AG10803 (cell line): ENCODE data around the gene DISP2.

ENCODE experiments used
- DNase-seq: peaks from one replicate; pipeline ENCODE4 v3.0.0; 2010; ENCODE audit warnings: low read depth
- H3K4me3 ChIP-seq: 2 replicates; pipeline ENCODE4 v1.5.1; 2011; ENCODE audit warnings: mild to moderate bottlenecking, low read length, control low read depth
- TF ChIP-seq, protein P1 (sequence below): conservative IDR thresholded peaks from 2 replicates; pipeline ENCODE4 v1.5.1; 2011; ENCODE audit warnings: mild to moderate bottlenecking, low read length, control low read depth, inconsistent platforms

Gene DISP2

GRCh38 chr15:40365016-40365415 lies 7.0 kb downstream of the DISP2 start:
- TF ChIP-seq, protein P1, sequence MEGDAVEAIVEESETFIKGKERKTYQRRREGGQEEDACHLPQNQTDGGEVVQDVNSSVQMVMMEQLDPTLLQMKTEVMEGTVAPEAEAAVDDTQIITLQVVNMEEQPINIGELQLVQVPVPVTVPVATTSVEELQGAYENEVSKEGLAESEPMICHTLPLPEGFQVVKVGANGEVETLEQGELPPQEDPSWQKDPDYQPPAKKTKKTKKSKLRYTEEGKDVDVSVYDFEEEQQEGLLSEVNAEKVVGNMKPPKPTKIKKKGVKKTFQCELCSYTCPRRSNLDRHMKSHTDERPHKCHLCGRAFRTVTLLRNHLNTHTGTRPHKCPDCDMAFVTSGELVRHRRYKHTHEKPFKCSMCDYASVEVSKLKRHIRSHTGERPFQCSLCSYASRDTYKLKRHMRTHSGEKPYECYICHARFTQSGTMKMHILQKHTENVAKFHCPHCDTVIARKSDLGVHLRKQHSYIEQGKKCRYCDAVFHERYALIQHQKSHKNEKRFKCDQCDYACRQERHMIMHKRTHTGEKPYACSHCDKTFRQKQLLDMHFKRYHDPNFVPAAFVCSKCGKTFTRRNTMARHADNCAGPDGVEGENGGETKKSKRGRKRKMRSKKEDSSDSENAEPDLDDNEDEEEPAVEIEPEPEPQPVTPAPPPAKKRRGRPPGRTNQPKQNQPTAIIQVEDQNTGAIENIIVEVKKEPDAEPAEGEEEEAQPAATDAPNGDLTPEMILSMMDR = no peak
- H3K4me3 ChIP-seq = no peak overlapping the region

DNA sequence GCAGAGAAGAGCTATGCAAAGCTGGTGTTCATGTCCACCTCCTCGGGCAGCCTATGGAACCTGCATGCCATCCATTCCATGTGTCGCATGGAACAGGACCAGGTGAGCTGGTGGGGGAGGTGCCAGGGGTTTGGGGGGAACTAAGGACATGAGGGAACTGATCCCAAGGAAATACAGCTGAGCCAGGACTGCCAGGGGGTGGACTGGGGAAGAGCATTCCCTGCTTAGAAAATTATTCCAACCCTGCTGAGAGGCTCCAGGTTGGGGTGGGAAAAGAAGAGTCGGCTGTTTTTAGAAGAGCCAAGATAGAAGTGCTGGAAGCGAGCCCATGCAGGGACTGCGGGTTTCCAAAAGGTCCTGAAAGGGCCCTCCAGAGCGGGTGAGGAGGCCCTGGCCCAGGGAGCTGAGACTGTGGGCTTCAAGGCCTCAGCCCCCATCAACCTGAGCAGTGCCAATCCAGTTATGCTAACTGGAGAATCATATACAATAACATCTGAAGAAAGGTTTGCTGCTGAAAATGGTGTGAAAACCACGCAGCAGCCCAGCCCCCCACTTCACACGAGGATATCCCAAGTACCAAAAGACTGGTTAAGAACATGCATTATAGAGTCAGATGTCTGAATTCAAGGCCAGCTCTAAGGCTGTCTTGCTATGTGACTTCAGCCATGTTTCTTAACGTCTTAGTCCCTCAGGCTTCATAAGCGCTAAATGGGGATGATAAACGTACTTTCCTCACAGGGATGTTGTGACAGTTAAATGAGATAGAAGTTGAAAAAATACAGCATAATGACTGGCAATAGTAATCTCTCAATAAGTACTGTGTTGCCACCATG lies 7.8 kb downstream of the DISP2 start:
- DNase-seq = no peak
- TF ChIP-seq, protein P1 = no peak
- no peak overlapping the region for H3K4me3 ChIP-seq

More at GRCh38 chr15:40365016-40365415, 7.0 kb downstream of the DISP2 start:
- DNase-seq = no peak

- TF ChIP-seq, protein P1 = no peak
- no peak for DNase-seq
- no peak overlapping the region for H3K4me3 ChIP-seq
These were observed 8.7 kb downstream of the DISP2 start for GRCh38 chr15:40366457-40367370.

DNA sequence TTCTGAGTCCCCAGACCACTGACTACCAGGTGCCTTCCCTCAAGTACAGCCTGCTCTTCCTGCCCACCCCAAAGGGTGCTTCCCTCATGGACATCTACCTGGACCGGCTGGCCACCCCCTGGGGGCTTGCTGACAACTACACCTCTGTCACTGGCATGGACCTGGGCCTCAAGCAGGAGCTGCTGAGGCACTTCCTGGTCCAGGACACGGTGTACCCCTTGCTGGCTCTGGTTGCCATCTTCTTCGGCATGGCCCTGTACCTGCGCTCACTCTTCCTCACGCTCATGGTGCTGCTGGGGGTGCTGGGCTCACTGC lies 9.3 kb downstream of the DISP2 start:
- H3K4me3 ChIP-seq = no peak overlapping the region
- TF ChIP-seq, protein P1 = no peak
- no peak for DNase-seq

DNA sequence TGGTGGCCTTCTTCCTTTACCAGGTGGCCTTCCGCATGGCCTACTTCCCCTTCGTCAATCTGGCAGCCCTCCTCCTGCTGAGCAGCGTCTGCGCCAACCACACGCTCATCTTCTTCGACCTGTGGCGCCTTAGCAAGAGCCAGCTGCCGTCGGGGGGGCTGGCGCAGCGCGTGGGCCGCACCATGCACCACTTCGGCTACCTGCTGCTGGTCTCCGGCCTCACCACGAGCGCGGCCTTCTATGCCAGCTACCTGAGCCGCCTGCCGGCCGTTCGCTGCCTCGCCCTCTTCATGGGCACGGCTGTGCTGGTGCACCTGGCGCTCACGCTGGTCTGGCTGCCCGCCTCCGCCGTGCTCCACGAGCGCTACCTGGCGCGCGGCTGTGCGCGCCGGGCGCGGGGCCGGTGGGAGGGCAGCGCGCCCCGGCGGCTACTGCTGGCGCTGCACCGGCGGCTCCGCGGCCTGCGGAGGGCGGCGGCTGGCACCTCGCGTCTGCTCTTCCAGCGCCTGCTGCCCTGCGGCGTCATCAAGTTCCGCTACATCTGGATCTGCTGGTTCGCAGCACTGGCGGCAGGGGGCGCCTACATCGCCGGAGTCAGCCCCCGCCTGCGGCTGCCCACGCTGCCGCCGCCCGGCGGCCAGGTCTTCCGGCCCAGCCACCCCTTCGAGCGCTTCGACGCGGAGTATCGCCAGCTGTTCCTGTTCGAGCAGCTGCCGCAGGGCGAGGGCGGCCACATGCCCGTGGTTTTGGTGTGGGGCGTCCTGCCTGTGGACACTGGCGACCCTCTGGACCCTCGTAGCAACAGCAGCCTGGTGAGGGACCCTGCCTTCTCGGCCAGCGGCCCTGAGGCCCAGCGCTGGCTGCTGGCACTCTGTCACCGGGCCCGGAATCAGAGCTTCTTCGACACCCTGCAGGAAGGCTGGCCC lies 9.9 kb downstream of the DISP2 start:
- peak; percentile 88 for DNase-seq
- TF ChIP-seq, protein P1 = peak; percentile 64
- peak overlapping the region; percentile 37 for H3K4me3 ChIP-seq

DNA sequence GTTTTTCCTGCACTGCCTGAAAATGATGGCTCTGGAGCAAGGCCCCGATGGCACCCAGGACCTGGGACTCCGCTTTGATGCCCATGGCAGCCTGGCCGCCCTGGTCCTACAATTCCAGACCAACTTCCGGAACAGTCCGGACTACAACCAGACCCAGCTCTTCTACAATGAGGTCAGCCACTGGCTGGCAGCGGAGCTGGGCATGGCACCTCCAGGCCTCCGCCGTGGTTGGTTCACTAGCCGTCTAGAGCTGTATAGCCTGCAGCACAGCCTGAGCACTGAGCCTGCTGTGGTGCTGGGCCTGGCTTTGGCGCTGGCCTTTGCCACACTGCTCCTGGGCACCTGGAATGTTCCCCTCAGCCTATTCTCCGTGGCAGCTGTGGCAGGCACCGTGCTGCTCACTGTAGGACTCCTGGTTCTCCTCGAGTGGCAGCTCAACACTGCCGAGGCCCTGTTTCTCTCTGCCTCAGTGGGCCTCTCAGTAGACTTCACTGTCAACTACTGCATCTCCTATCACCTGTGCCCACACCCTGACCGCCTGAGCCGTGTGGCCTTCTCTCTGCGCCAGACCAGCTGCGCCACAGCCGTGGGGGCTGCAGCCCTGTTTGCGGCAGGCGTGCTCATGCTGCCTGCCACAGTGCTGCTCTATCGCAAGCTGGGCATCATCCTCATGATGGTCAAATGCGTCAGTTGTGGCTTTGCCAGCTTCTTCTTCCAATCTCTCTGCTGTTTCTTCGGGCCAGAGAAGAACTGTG lies 10.9 kb downstream of the DISP2 start:
- TF ChIP-seq, protein P1 = no peak
- H3K4me3 ChIP-seq = no peak overlapping the region
- DNase-seq = no peak
